Uterus (tissue), 4 donors: ENCODE measurements around the gene P3R3URF. TPM values are rescaled to one million over a fixed set of nuclear protein-coding genes. Genes with fewer than 3 reads are reported as not detected.

Experiments used
- DNase-seq, 2 donors: peaks; one replicate each; pipeline ENCODE4 v3.0.0-alpha.2; 2019 to 2020
- H3K27ac ChIP-seq, 2 donors: fragments of 200-600 bp; sonication (generic); 1 replicate in 1 of 2; 2 replicates in 1 of 2; pipeline ENCODE4 v1.5.1; 2016 to 2018
- H3K27me3 ChIP-seq, 2 donors: fragments of 200-600 bp; sonication (generic); one replicate each; pipeline ENCODE4 v1.5.1; 2018 to 2019; ENCODE audit warnings: control low read depth in 1 of 2
- H3K36me3 ChIP-seq, 2 donors: fragments of 200-600 bp; sonication (generic); one replicate each; pipeline ENCODE4 v1.5.1; 2019; ENCODE audit warnings: control low read depth in 1 of 2
- H3K4me1 ChIP-seq, 2 donors: fragments of 200-600 bp; sonication (generic); one replicate each; pipeline ENCODE4 v1.5.1; 2018 to 2019; ENCODE audit warnings: control low read depth in 1 of 2
- H3K4me3 ChIP-seq, 2 donors: fragments of 200-600 bp; sonication (generic); 1 replicate in 1 of 2; 2 replicates in 1 of 2; pipeline ENCODE4 v1.5.1; 2018 to 2019; ENCODE audit warnings: mild to moderate bottlenecking in 1 of 2
- H3K9me3 ChIP-seq, 2 donors: fragments of 200-600 bp; sonication (generic); one replicate each; pipeline ENCODE4 v1.5.1; 2019; ENCODE audit warnings: control low read depth in 1 of 2
- POLR2A ChIP-seq, 2 donors: fragments of 450-650 bp; IDR thresholded peaks; one replicate each; pipeline ENCODE4 v1.6.1; 2016; ENCODE audit warnings: antibody characterized with exemption in 2 of 2, mild to moderate bottlenecking in 1 of 2, moderate library complexity in 1 of 2
- intact Hi-C: fragments of 100-400 bp; cut with DNase I; formaldehyde crosslinking; loops from one replicate; pipeline ENCODE4 v1.15.1; 2023; ENCODE audit warnings: low total_unique reads
- total RNA-seq, 4 donors: library from RNA; depleted of rRNA in 3 of 4; stranded (reverse); fragments of >200 nt in 3 of 4; gene quantifications; one replicate each; pipeline versions ENCODE4 v1.1.0 to v1.2.4, GENCODE V29; 2014 to 2023
- TF ChIP-seq, protein P1 (sequence below), 4 experiments: fragments of 200-600 bp in 2 of 4; fragments of 450-650 bp in 2 of 4; sonication (generic) in 2 of 4; IDR thresholded peaks; one replicate each; pipeline ENCODE4 v1.5.1; 2016 to 2019; ENCODE audit warnings: antibody characterized with exemption in 4 of 4, mild to moderate bottlenecking in 2 of 4, moderate library complexity in 1 of 4
- donor health status: DM: yes; HTN: yes; CAD: no.

The P3R3URF gene
- total RNA-seq, 4 donors from 2014 or later, result not detected

DNA sequence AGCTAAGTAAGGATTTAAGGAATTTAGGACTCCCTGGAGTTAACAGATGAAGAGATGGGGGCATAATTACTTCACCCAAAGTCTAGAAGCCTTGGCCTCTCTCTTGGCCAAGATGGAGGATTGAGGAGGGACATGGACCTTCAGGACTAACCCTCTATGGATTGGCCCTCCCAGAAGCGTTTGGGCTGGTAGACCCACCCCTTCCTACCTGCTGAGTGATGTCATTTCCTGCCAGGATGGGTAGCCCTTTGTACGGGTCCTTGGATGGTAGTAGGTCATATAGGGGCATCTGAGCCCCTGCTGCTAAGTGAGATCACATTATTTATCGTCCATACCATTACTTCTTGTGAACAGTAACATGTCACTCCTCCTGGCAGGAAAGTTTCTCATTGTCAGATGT lies 44.5 kb upstream of the P3R3URF start:
- Histone ChIP-seq H3K27me3 (no peaks in the 10 kb centered on the region), H3K36me3 (no peaks in the 10 kb centered on the region), H3K9me3 (no peaks in the 10 kb centered on the region), H3K27ac (no peak overlapping the region), H3K4me3 (no peak overlapping the region), H3K4me1 (no peaks in the 10 kb centered on the region)
- TF ChIP-seq, protein P1, sequence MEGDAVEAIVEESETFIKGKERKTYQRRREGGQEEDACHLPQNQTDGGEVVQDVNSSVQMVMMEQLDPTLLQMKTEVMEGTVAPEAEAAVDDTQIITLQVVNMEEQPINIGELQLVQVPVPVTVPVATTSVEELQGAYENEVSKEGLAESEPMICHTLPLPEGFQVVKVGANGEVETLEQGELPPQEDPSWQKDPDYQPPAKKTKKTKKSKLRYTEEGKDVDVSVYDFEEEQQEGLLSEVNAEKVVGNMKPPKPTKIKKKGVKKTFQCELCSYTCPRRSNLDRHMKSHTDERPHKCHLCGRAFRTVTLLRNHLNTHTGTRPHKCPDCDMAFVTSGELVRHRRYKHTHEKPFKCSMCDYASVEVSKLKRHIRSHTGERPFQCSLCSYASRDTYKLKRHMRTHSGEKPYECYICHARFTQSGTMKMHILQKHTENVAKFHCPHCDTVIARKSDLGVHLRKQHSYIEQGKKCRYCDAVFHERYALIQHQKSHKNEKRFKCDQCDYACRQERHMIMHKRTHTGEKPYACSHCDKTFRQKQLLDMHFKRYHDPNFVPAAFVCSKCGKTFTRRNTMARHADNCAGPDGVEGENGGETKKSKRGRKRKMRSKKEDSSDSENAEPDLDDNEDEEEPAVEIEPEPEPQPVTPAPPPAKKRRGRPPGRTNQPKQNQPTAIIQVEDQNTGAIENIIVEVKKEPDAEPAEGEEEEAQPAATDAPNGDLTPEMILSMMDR (IDR thresholded peaks at IDR 0.05), result no peak
- no peak for TF ChIP-seq POLR2A (IDR thresholded peaks at IDR 0.05)
- intact Hi-C loops, result no loop called here
- DNase-seq, result no peak

DNA sequence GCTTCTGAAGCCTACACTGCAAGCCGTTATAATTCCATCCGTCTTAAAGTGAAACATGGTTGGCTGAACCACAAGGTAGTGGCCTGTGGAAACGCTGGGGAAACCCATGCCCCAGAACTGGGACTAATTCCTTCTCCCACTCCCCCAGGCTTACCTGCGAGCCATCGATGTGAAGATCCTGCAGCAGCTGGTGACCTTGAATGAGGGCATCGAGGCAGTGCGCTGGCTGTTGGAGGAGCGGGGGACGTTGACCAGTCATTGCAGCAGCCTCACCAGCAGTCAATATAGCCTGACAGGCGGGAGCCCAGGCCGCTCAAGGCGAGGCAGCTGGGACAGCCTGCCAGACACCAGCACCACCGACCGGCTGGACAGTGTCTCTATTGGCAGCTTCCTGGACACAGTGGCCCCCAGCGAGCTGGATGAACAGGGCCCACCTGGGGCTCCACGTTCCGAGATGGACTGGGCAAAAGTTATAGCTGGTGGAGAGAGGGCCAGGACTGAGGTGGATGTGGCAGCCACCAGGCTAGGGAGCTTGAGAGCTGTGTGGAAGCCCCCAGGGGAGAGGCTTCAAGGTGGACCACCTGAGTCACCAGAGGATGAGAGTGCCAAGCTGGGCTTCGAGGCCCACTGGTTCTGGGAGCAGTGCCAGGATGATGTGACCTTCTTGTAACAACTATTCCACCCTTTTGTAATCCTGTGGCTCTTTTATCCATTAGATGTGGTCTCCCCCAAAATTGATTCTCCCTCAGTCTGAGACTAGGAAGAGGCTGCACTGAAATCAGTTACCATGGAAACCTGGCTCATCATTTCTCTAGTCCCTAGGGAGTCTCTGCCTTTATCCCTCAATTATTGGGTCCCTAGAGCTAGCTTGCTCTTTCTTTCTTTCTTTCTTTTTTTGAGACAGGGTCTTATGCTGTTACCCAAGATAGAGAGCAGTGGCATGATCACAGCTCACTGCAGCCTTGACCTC lies 43.5 kb upstream of the P3R3URF start:
- H3K27me3 ChIP-seq, result no peaks in the 10 kb centered on the region
- H3K4me1 ChIP-seq, result no peaks in the 10 kb centered on the region
- no peak for DNase-seq
- no peak overlapping the region for H3K27ac ChIP-seq
- no peak overlapping the region for H3K4me3 ChIP-seq
- no peaks in the 10 kb centered on the region for H3K36me3 ChIP-seq
- H3K9me3 ChIP-seq, result no peaks in the 10 kb centered on the region
- TF ChIP-seq POLR2A (IDR thresholded peaks at IDR 0.05), result no peak
- TF ChIP-seq, protein P1 (IDR thresholded peaks at IDR 0.05), result no peak
- intact Hi-C loops, result no loop called here

DNA sequence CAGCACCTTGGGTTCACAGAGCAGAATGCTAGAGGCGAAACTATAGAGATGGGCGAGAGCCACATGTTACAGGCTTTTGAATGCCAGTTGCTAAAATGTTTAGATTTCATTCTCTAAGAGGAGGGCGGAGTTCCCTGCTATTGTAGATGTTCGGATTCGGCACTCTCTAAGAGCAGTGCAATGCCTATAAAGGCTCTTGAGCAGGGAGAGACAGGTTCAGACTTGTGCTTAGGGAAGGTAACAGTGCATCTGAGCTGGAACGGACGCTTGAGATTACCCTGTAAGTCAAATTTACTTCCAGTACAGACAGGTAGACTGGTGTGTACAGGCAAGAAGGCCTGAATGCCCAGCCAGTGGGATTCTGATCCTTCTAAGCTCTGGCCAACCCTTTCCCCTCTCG lies 42.2 kb upstream of the P3R3URF start:
- DNase-seq, result no peak
- H3K27ac ChIP-seq, result no peak overlapping the region
- H3K4me1 ChIP-seq, result no peaks in the 10 kb centered on the region
- intact Hi-C loops, result no loop called here
- no peaks in the 10 kb centered on the region for H3K9me3 ChIP-seq
- H3K27me3 ChIP-seq, result no peaks in the 10 kb centered on the region
- H3K4me3 ChIP-seq, result no peak overlapping the region
- H3K36me3 ChIP-seq, result no peaks in the 10 kb centered on the region
- TF ChIP-seq POLR2A (IDR thresholded peaks at IDR 0.05), result no peak
- TF ChIP-seq, protein P1 (IDR thresholded peaks at IDR 0.05), result no peak

DNA sequence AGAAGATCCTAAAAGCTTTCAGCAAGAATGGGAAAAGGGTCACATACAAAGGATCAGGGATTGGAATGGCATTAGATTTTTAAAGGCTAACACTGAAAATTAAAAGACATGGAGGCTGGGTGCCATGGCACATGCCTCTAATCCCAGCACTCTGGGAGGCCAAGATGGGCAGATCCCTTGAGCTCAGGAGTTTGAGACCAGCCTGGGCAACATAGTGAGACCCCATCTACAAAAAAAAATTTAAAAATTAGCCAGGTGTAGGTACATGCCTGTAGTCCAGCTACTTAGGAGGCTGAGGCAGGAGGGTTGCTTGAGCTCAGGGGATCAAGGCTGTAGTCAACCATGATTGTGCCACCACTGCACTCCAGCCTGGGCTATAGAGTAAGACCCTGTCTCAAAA lies 39.2 kb upstream of the P3R3URF start:
- Histone ChIP-seq H3K9me3 (no peaks in the 10 kb centered on the region), H3K36me3 (no peaks in the 10 kb centered on the region), H3K27ac (no peak overlapping the region), H3K4me3 (no peak overlapping the region), H3K27me3 (no peaks in the 10 kb centered on the region), H3K4me1 (no peaks in the 10 kb centered on the region)
- TF ChIP-seq, protein P1 (IDR thresholded peaks at IDR 0.05), result no peak
- no peak for TF ChIP-seq POLR2A (IDR thresholded peaks at IDR 0.05)
- intact Hi-C loops, result no loop called here
- no peak for DNase-seq

DNA sequence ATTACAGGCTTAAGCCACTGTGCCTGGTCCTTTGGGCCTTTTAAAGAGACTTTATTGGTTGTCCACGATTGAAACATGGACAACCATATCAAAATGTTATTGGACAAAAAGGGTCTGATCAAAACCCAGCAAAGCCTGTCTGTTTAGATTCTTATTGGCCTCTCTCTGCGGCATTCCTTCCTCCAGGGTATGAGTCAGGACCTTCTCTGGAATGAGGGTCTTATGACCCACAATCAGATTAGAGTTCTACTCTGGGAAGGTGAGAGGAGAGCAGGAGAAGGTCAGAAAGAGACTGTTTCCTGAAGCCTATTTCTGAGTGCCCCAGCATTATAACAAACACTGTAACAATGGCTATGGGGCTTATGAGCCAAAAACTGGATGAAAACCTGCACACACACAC lies 34.8 kb upstream of the P3R3URF start:
- TF ChIP-seq POLR2A (IDR thresholded peaks at IDR 0.05), result no peak
- TF ChIP-seq, protein P1 (IDR thresholded peaks at IDR 0.05), result no peak
- intact Hi-C loops, result no loop called here
- Histone ChIP-seq H3K27me3 (no peaks in the 10 kb centered on the region), H3K4me1 (no peaks in the 10 kb centered on the region), H3K9me3 (no peaks in the 10 kb centered on the region), H3K27ac (no peak overlapping the region), H3K4me3 (no peak overlapping the region), H3K36me3 (no peaks in the 10 kb centered on the region)
- DNase-seq, result no peak
